Fibroblast of skin of scalp (primary cell): ENCODE results near the gene C2orf92.

Experiments used
- DNase-seq: peaks from one replicate; pipeline ENCODE4 v3.0.0-alpha.2; 2013

The C2orf92 gene

DNA sequence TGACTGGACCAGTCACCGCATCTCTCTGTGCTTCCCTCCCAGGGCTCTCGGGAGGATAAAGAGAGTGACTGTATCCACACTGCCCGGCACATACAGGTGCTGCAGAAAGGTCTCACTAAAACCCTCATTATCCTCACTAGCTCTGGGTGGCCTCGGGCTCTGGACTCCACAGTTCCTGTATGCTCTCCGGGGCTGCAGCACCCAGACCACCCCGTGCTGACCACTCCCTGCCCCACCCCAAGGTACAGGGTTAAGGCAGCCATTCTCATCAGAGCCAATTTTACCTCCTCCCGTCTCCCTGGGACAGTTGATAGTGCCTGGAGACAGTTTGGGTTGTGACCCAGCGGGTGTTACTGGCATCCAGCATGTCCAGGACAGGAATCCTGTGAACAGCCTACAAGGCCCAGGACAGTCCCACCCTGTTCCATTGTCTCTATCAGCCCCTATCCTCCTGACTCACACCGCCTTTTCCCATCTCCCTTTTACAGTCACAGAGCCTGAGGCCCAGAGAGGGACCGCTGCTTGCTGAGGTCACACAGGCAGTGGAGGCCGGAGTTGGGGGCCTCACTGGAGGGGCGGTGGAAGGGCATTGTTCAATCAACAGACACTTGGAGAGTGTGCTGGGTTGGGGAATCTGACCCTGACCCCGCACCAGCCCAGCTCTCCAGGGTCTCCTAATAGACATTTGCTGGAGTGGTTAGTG, 45.6 kb downstream of the C2orf92 start:
- DNase-seq, result no peak

DNA sequence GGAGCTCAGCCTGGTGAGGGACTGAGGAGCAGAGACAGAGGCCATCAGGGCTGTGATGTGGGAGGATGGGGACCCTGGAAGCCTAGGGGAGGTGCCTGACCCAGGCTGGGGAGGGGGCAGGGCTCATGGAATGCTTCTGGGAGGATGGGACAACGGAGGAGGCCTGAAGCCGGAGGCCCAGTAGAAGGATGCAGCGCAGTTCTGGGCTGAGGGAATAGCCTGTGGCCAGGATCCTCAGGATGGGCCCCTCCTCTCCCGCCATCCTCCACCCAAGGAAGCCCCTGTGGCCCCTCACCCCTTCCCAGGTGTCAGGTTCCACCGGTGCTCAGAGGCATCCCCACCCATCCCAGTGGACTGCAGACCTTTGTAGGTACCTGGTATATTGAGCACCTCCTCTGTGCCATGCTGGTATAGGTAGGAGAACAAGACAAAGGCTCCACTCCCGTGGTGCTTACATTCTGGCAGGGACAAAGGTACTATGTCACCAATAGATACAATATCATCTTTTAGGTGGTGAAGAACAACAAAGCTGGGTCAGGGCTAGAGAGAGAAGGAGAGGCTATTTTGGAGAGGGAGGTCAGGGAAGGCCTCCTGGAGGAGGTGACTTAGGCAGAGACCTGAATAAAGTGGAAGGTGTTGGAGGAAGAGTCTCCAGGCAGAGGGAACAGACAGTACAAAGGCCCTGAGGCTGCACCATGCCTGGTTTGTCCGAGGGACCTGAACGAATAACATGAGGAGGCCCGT, 46.6 kb downstream of the C2orf92 start:
- no peak for DNase-seq

DNA sequence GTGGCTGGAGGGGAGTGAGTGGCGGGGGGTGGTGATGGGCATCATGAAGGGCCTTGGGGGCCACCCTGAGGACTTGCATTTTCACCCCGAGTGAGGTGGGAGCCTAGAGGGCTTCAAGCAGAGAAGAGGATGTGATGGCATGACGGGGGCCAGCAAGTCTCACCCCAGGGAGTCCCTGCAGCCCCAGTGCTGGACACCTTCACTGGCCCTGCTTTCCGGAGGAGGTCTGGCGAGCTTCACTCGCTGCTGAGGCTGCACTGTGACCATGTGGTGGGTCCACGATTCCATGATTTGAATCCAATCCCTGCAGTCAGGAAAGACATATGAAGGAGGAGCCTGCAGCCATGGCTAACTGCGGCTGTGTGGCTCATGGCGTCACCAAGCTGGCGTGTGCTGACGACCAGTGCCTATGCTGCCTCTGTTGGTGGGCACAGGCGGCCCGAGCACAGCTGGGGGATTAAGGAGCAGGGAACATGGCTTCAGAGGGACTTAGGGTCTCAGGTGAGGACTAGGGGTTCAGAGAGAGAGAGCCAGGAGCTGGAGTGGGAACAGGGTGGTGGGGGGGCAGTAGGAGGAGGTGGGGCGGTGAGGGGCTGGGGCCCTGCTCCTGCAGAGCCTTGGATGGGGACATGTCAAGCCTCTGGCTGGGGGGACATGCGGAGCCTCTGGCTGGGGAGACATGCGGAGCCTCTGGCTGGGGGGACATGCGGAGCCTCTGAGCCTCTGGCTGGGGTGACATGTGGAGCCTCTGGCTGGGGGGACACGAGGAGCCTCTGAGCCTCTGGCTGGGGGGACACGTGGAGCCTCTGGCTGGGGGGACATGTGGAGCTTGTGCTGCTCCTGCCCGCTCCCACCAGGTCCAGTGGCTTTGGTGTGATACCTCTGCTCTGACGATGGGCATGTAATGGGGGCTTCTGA, 47.4 kb downstream of the C2orf92 start:
- DNase-seq, result no peak

DNA sequence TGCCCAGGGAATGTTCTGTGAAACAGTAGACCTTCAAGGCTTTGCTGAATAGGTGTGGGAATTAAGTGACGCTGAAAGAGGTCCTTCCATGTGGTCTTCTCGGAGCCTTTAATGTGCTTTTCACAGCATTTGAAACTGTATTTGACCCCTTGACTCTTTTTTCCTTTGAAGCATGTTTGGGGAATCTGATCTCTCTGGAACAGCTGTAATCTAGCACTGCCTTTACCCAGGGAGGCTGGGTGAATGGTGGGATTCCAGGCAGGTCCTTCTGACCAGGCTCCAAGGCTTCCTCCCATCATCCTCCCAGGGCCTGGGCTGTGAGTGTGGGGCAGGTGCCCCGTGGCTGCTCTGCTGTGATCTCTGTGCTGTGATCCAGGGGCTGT, 48.1 kb downstream of the C2orf92 start:
- DNase-seq, result no peak

DNA sequence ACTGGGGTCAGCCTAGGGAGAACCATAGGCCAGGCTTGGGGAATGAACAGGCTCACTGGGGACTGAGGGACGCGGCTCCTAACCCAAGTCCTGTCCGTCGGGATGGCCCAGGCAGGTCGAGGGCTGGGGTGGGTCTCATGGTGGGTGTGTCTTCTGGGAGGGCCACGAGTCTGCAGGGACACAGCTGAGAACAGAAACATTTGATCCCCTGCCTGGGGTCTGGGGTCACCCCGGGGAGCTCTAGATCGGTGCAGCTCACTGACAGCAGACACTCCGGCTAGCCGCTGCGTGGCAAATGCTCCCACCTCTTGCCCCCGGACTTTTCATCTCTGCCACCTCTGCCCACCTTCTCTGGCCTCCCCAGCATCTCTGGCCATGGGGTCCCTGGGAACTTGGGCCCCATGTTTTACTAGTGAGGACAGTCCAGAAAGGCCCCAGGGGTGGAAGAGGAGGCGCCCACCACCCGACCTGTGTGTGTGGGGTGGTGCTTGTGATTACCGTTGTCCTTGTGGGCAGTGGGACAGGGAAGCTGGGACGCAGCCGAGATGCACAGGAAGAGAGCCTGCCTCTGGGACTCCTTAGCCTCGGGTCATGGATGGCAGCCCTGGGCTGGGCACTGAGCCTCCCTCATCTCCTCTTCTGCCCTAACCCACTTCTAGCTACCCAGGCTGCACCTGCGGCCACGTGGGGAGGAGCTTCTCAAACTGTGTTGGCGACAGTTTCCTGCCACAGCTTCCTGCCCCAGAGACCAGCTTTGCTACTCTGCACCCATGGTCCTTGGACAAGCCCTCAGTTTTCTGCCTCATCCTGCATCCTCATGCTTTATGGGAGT, 48.8 kb downstream of the C2orf92 start:
- DNase-seq, result no peak

DNA sequence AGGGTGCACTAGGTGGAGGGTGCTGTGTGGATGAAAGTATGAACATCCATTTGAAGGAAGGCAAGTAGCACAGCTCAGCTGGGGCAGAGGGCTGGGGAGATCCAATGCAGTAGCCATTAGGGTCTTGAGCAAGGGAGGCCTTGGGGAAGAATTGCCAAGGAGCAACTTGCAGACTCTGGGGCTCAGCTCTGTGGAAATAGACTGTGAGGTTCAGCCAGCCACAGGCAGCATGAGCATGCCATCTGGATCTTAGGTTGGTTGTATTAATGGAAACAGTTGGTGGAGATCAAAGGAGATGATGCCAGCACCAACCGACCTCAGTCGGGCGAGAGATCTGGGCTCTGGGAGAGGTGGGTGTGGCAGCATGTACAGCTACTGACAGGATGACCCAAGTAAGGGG, 49.4 kb downstream of the C2orf92 start:
- DNase-seq, result no peak

DNA sequence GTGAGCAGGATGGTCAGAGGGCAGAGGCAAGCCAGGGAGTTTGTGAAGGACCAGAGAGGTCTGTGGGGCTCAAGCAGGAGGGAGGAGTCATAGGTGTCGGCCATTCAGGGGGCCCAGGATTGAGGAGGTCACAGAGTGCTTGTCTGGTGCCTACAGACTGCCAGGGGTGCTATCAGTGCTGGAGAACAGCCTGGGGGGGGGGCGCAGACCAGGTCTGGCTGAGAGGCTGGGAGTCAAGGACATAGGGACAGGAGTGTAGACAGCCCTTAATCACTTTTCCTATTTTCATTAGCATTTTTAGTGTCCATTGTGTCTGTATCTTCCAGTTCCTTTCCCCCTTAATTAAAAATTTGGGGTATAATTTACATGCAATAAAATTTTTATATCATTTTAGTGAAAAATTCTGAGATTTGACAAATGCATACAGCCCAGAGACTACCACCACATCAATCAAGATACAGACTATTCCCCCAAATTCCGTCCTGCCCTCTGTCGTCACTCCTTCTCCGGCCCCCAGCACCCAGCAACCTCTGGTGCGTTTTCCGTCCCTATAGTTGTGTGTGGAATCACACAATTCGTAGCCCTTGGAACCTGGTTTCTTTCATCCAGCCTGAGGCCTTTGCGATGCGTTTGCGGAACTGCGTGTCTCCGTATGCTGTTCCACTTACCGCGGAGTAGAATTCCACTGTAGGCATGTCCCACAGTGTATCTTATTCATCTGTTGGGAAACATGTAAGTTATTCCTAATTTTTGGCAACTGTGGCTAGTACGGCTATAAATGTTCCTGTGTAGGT, 50.0 kb downstream of the C2orf92 start:
- DNase-seq, result no peak

DNA sequence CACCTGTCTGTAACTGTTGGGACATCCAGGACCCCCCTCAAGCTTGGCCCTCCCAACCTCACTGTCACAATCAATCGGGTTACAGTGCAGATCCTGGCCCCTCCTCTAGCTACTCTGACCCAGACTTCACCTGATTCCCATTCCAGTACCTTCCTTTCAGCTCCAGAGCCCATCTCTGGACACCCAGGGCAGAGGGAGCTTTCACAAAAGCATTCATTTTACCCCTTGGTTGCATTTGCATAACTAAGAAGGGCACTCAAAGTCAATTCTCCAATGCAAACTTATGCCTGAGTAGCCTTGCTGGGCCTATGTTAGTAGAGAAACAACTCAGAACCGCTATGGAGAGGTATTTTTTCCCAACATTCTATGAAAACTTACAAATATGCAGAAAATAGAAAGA, 51.2 kb downstream of the C2orf92 start:
- DNase-seq, result no peak

DNA sequence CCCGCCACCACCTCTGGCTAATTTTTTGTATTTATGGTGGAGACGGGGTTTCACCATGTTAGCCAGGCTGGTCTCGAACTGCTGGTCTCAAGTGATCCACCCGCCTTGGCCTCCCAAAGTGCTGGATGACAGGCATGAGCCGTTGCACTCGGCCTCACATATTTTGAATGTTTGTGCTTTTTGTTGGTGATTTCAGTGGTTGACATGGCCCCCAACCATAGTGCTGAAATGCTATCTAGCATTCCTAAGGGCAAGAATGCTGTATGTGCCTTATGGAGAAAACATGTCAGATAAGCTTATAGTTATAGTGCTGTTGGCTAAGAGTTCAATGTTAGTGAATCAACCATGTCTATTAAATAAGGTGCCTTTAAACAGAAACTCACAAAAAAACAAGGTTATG, 52.7 kb downstream of the C2orf92 start:
- DNase-seq, result peak; percentile 40

DNA sequence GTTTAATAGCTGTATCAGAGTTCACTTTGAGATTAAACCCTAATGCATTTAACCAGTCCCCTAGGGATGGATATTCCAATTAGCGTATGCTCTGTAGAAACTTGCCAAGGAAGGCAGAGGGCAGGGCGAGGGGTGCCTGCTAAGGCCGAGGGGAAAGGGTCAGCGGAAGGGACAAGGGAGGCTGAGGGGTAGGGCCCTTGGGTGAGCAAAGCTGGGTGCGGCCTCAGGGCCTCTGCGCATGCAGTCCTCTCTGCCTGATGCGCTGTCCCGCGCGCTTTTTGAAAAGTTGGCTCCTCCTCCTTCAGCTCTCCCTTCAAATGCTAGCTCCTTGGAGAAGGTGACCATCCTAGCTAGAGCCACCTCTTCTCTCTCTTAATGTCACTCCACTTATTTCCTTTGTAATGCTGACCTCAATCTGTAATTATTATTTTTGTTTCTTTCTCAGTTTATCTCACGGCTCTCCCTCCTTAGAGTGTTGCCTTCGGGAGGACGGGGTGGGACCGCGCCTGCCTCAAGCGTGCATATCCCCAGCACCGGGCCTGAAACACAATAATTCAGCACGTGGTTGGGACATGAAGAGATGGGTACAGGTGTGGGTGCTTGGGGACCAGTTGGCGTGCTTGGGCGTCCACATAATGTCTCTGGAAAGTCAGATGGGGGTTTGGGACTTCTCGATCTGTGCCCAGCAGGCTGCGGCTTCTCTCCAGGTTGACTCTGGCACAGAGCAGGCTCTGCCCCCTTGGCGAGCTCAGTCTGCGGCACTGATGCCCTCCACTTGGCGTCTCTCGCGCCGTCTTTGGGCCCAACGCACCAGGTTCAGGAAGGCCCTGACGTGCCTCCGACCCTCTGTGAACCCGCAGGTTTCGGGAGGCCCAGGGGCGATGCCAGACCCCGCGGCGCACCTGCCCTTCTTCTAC, 53.9 kb downstream of the C2orf92 start:
- DNase-seq, result no peak

DNA sequence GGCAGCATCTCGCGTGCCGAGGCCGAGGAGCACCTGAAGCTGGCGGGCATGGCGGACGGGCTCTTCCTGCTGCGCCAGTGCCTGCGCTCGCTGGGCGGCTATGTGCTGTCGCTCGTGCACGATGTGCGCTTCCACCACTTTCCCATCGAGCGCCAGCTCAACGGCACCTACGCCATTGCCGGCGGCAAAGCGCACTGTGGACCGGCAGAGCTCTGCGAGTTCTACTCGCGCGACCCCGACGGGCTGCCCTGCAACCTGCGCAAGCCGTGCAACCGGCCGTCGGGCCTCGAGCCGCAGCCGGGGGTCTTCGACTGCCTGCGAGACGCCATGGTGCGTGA, 54.5 kb downstream of the C2orf92 start:
- no peak for DNase-seq

DNA sequence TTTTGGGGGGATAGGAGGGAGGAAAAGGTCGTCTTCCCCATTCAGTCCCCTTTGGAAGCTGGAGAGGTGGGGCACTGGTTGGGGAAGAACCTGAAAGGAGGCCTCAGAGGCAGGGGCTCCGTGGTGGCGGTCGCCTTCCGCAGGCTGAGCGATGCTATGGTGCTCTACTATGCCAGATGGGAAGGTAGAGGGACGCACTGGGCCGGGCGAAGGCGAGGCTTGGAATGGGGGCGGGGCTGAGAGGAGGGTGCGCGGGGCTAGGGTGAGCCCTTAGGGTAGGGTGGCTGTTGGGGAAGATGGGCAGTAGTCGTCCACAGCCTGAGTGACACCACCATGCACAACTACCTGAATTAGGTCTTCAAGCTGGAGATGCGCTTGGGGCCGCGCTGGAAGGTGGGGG, 55.0 kb downstream of the C2orf92 start:
- DNase-seq, result no peak

DNA sequence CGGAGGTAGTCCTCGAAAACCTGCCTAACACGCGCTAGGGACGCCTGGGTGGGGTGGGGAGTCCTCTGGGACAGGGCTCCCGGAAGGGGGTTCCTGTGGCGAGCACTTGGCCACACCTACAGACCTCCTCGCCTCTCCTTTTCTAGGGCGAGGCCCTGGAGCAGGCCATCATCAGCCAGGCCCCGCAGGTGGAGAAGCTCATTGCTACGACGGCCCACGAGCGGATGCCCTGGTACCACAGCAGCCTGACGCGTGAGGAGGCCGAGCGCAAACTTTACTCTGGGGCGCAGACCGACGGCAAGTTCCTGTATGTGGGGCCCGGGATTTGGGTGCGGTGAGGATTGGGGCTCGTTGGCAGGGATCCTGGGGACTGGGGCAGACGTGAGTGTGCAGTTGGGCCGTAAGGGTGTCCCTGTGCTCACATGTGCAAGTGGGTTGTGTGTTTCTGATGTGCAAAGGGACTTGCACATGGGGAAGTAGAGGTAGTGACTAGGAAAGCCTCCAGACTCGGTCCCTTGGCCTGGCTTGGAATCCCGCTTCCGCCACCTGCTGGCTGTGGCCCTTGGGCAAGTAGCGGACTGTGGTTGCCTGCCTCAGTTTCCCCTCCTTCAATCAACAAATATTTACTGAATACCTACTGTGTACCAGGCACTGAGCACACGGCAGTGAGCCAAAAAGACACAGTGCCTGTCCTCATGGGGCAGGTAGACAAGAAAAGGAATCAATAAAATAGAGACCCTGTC, 55.6 kb downstream of the C2orf92 start:
- DNase-seq, result no peak

DNA sequence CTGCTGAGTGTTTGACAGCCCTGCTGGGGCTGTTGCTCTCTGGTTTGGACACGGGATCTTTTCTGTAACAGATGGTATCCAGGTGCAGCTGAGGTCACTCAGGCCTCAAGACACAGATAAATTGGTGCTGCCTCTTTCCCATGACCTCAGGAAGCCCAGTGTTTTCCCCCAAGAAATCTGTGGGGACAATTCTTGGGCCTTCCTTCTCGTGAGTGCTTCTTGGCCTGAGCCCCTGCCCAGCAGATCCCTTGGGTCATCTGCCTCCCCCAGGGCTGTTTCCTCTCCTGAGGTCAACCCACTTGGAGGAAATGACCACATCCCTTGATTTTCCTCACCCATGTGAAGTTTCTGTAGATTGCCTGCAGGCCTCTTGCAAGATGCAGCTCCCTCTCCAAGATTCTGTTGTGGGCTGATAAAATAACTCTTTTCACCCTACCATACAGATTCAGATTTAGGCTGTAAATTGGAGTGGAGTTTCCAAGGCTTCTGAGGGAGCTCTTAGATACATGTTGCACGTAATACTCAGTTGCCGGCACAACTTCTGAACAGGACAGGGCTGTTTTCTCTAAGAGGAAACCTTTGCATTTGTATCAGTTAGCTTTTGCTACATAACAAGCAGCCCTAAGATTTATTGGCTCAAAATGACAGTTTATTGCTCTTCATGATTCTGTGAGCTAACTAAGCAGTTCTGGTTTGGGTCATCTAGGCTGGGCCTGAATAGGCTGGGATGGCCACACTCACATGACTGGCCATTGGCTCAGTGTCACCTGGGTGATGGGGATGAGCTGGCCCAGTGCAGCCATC, 57.0 kb downstream of the C2orf92 start:
- DNase-seq, result no peak

DNA sequence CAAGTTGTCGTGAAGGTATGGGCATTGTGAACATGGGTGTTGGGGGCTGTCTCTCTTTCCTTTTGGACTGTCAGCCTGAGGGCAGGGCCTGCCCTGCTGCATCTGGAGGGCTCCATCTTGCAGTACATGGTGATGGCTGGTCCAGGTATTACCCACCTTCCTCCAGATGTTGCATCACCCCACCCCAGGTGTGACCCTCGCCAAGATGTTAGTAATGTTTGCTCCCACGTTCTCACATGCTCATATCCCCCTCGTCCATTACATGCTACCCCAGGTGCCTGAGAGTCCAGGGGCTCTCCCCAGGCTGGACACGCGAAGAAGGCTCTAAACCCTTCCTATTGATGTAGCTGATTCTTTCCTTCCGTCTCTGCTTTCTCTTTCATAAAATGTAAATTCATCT, 57.8 kb downstream of the C2orf92 start:
- no peak for DNase-seq

DNA sequence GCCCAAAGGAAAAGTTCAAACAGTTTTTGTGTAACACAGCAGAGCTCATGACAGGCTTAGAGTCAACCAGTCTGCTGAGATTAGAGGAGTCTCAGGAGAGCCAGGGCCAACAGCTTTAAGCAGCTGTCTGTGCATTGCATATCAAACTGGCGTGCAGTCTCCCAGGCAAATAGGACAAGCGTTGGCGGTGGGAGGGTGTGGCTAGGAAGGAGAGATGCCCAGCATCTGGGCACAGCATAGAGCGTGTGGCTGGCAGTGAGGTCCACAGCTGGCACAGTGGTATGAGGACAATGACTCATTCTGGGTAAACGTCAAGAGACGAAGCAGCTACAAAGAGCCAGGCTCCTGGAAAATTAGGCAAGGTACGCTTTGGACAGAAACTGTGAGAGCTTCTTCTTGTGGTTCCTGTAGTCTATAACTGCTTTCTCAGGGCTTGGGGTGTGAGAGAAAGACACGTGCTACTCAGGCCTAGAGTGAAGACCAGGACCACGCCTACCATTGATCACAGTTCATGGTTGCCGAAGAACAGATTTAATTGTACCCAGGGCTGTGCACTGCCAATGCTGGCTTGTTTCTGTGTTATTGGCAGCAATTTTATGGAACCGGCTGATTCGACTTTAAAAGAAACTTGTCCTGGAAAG, 58.7 kb downstream of the C2orf92 start:
- no peak for DNase-seq

DNA sequence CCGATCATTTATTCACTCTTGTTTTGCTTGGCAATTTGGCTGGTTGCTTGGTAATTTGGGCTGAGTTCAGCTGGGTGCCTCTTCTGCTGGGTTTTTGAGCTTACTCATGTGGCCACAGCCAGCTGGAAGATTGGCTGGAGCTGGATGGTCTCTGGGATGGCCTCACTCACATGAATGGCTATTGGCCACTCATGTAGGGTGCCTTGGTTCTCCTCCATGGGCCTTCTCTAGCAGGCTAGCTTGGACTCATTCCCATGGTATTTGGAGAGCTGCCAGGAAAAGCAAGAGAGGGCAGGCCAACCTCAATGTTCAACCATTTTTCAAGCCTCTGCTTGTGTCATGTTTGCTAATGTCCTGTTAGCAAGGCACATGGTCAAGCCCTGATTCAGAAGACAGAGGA, 60.7 kb downstream of the C2orf92 start:
- DNase-seq, result peak; percentile 35

DNA sequence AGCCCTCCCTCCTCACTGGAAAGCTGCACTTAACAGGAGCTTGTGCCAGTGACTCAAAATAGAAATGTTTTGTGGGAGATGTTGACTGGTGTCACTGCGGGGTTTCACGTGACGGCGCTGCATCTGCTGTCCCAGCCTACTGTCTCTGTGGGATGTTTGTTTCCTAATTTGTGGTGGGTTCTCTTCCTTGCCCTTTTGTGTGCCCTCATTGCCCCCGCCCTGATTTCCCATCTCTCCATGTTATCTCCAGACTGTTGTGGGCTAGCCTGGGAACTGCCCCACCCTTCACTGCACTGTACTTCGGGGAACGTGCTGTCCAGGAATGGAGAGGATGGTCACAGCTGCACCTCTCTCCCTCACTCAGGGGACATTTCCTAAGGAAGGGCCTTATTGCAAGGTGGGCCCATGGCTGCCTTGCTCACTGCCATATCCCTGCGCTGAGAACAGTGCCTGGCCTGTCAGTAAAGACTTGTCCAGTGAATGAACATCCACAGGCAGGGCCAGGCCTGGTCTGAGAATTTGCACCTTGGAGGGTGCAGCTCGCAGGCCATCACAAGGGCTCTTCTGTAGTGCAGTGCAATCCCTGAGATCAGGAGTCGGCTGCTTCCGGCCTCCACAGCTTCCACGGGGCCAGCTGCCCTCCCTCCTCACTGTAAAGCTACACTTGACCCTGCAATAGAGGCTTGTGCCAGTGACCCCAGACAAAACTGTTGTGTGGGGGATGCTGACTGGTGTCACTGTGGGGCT, 61.9 kb downstream of the C2orf92 start:
- no peak for DNase-seq
